GM23338 (cell line): ENCODE data around the gene BORCS8.

ENCODE experiments used
- CTCF ChIP-seq, 2 experiments: fragments of 200-600 bp in 1 of 2; sonication (generic) in 1 of 2; conservative IDR thresholded peaks; 2 replicates each; pipeline versions ENCODE4 v1.5.1 to v1.6.1; 2016 to 2017; ENCODE audit warnings: antibody characterized with exemption in 2 of 2, low read depth in 2 of 2, mild to moderate bottlenecking in 2 of 2, moderate library complexity in 1 of 2
- EZH2 ChIP-seq: fragments of 200-600 bp; sonication (generic); IDR thresholded peaks from one replicate; pipeline ENCODE4 v1.8.0; 2017; ENCODE audit warnings: antibody characterized with exemption, mild to moderate bottlenecking, low read depth; ENCODE audit not compliant: unreplicated experiment
- JUNB ChIP-seq: IDR thresholded peaks from one replicate; pipeline ENCODE4 v1.6.1; 2016; ENCODE audit warnings: antibody characterized with exemption; ENCODE audit not compliant: unreplicated experiment
- NANOG ChIP-seq: IDR thresholded peaks from 2 replicates; pipeline ENCODE4 v1.6.1; 2016; ENCODE audit warnings: antibody characterized with exemption, borderline replicate concordance
- POLR2AphosphoS5 ChIP-seq: IDR thresholded peaks from 2 replicates; pipeline ENCODE4 v1.6.1; 2016; ENCODE audit warnings: antibody characterized with exemption, low read depth
- REST ChIP-seq: IDR thresholded peaks from one replicate; pipeline ENCODE4 v1.6.1; 2018; ENCODE audit warnings: antibody characterized with exemption; ENCODE audit not compliant: unreplicated experiment
- ZNF114 ChIP-seq: fragments of 250-450 bp; sonication (Bioruptor Pico); IDR thresholded peaks from 2 replicates; pipeline ENCODE4 v1.5.0; 2020; ENCODE audit warnings: mild to moderate bottlenecking, moderate library complexity

GRCh38 chr19:19202707-19203011, 10.7 kb upstream of the BORCS8 start:
- TF ChIP-seq CTCF (conservative IDR thresholded peaks at IDR 0.05; ENCODE audit: low read depth in 2 of 2), result no peak
- TF ChIP-seq EZH2, result no peak
- TF ChIP-seq NANOG, result no peak
- no peak; the same call in 1 of the 2 replicates for TF ChIP-seq POLR2AphosphoS5
- TF ChIP-seq REST, result no peak
- TF ChIP-seq JUNB, result no peak
- TF ChIP-seq ZNF114, result no peak
